ENCODE results near the gene EXOC4. TPM values are rescaled to one million over a fixed set of nuclear protein-coding genes. Genes with fewer than 3 reads are reported as not detected.

The EXOC4 gene
- total RNA-seq, 2 experiments from 2014 or later: 58.0 to 59.9 TPM

GRCh38 chr7:133735222-133735621 lies 482.3 kb downstream of the EXOC4 start:
- Histone ChIP-seq H3K27me3 (ENCODE audit: control insufficient read depth in 1 of 2, insufficient read depth in 2 of 2, low read length in 2 of 2) (no peaks in the 10 kb centered on the region), H3K4me1 (ENCODE audit: insufficient read depth, low read length) (no peaks in the 10 kb centered on the region), H3K36me3 (ENCODE audit: insufficient read depth, low read length) (no peaks in the 10 kb centered on the region), H3K9me3 (ENCODE audit: control insufficient read depth in 1 of 2, insufficient read depth in 1 of 2, low read length in 2 of 2) (no peaks in the 10 kb centered on the region), H3K4me3 (ENCODE audit: low read length) (no peak overlapping the region), H3K27ac (ENCODE audit: low read depth in 1 of 2, low read length in 2 of 2) (no peak overlapping the region)
- no peaks in the 10 kb centered on the region for H3K36me3 Mint-ChIP-seq (ENCODE audit: low read depth)
- no peak overlapping the region for H3K4me3 Mint-ChIP-seq
- H3K27ac Mint-ChIP-seq: no peak overlapping the region
- no peaks in the 10 kb centered on the region for H3K9me3 Mint-ChIP-seq
- H3K27me3 Mint-ChIP-seq: no peaks in the 10 kb centered on the region
- DNase-seq (no peak), ATAC-seq (ENCODE audit: poor library complexity) (no peak)
- no peak for TF ChIP-seq CTCF (IDR thresholded peaks at IDR 0.05)
- intact Hi-C loops (cut with DNase I, micrococcal nuclease): no loop called here
- ChIA-PET CTCF (no interaction called here), POLR2A (interaction anchor here (0.6 kb wide), 1 partner anchor 922 kb away, joined by 4 read pairs; no protein-coding TSS in a partner anchor)
- H3K4me1 Mint-ChIP-seq (ENCODE audit: low read depth): no peaks in the 10 kb centered on the region

GRCh38 chr7:133739817-133740216 lies 486.9 kb downstream of the EXOC4 start:
- Mint-ChIP-seq H3K4me1 (ENCODE audit: low read depth) (no peaks in the 10 kb centered on the region), H3K27me3 (no peaks in the 10 kb centered on the region), H3K9me3 (no peaks in the 10 kb centered on the region), H3K27ac (no peak overlapping the region), H3K4me3 (no peak overlapping the region), H3K36me3 (ENCODE audit: low read depth) (no peaks in the 10 kb centered on the region)
- H3K4me1 ChIP-seq (ENCODE audit: insufficient read depth, low read length): no peaks in the 10 kb centered on the region
- ChIA-PET POLR2A (no interaction called here), CTCF (no interaction called here)
- intact Hi-C loops (cut with DNase I, micrococcal nuclease): no loop called here
- no peaks in the 10 kb centered on the region for H3K27me3 ChIP-seq (ENCODE audit: control insufficient read depth in 1 of 2, insufficient read depth in 2 of 2, low read length in 2 of 2)
- DNase-seq (no peak), ATAC-seq (ENCODE audit: poor library complexity) (no peak)
- no peak overlapping the region for H3K4me3 ChIP-seq (ENCODE audit: low read length)
- no peak overlapping the region for H3K27ac ChIP-seq (ENCODE audit: low read depth in 1 of 2, low read length in 2 of 2)
- no peak for TF ChIP-seq CTCF (IDR thresholded peaks at IDR 0.05)
- H3K9me3 ChIP-seq (ENCODE audit: control insufficient read depth in 1 of 2, insufficient read depth in 1 of 2, low read length in 2 of 2): no peaks in the 10 kb centered on the region
- H3K36me3 ChIP-seq (ENCODE audit: insufficient read depth, low read length): no peaks in the 10 kb centered on the region

GRCh38 chr7:133741078-133741477 lies 488.2 kb downstream of the EXOC4 start:
- TF ChIP-seq CTCF (IDR thresholded peaks at IDR 0.05): no peak
- Histone ChIP-seq H3K4me3 (ENCODE audit: low read length) (no peak overlapping the region), H3K27ac (ENCODE audit: low read depth in 1 of 2, low read length in 2 of 2) (no peak overlapping the region), H3K9me3 (ENCODE audit: control insufficient read depth in 1 of 2, insufficient read depth in 1 of 2, low read length in 2 of 2) (no peaks in the 10 kb centered on the region), H3K4me1 (ENCODE audit: insufficient read depth, low read length) (no peaks in the 10 kb centered on the region), H3K27me3 (ENCODE audit: control insufficient read depth in 1 of 2, insufficient read depth in 2 of 2, low read length in 2 of 2) (no peaks in the 10 kb centered on the region), H3K36me3 (ENCODE audit: insufficient read depth, low read length) (no peaks in the 10 kb centered on the region)
- H3K4me1 Mint-ChIP-seq (ENCODE audit: low read depth): no peaks in the 10 kb centered on the region
- POLR2A ChIA-PET: no interaction called here
- no peaks in the 10 kb centered on the region for H3K36me3 Mint-ChIP-seq (ENCODE audit: low read depth)
- H3K9me3 Mint-ChIP-seq: no peaks in the 10 kb centered on the region
- intact Hi-C loops (cut with DNase I, micrococcal nuclease): no loop called here
- DNase-seq (no peak), ATAC-seq (ENCODE audit: poor library complexity) (no peak)
- H3K27ac Mint-ChIP-seq: no peak overlapping the region
- no peak overlapping the region for H3K4me3 Mint-ChIP-seq
- H3K27me3 Mint-ChIP-seq: no peaks in the 10 kb centered on the region
- CTCF ChIA-PET: no interaction called here
